LNCaP clone FGC (cell line): ENCODE measurements around the gene COL2A1.

Source experiments
- DNase-seq: peaks from one replicate; pipeline ENCODE4 v3.0.0-alpha.2; 2011; ENCODE audit warnings: low read depth
- H3K4me3 ChIP-seq: 2 replicates; pipeline ENCODE4 v1.5.1; 2011; ENCODE audit warnings: mild to moderate bottlenecking, low read depth, low read length, control low read depth
- CTCF ChIP-seq: IDR thresholded peaks from 2 replicates; pipeline ENCODE4 v1.5.1; 2012; ENCODE audit warnings: mild to moderate bottlenecking; ENCODE audit not compliant: control insufficient read depth, insufficient read depth; ENCODE audit errors: extremely low read depth

COL2A1 gene

GRCh38 chr12:47980779-47981495, 23.3 kb downstream of the COL2A1 start:
- DNase-seq = no peak
- H3K4me3 ChIP-seq = no peak overlapping the region
- TF ChIP-seq CTCF = no peak

GRCh38 chr12:47980197-47980596, 24.1 kb downstream of the COL2A1 start:
- DNase-seq = no peak
- H3K4me3 ChIP-seq = no peak overlapping the region
- no peak for TF ChIP-seq CTCF

GRCh38 chr12:47979686-47980085, 24.6 kb downstream of the COL2A1 start:
- no peak for TF ChIP-seq CTCF
- no peak overlapping the region for H3K4me3 ChIP-seq
- DNase-seq = no peak

- no peak for DNase-seq
- H3K4me3 ChIP-seq = no peak overlapping the region
- TF ChIP-seq CTCF = no peak
Observed at GRCh38 chr12:47979166-47979565, 25.1 kb downstream of the COL2A1 start.

- no peak overlapping the region for H3K4me3 ChIP-seq
- no peak for TF ChIP-seq CTCF
- DNase-seq = no peak
Observed at GRCh38 chr12:47978598-47978873, 25.7 kb downstream of the COL2A1 start.

GRCh38 chr12:47977772-47978597, 26.3 kb downstream of the COL2A1 start:
- no peak for DNase-seq
- H3K4me3 ChIP-seq = no peak overlapping the region
- TF ChIP-seq CTCF = no peak
